Stimulated activated CD4-positive, alpha-beta T cell treated with anti-CD3 and anti-CD28 coated beads, Interleukin-15, amount 100 ng/mL, for 24 hours (primary cell): ENCODE data around the gene OLFML2A.
"Not testable (repeated sequence)": the region's sequence is repeated elsewhere in the genome, so short reads cannot be mapped to it uniquely, and the experiment has no call there.

Source experiments
- DNase-seq: peaks from one replicate; pipeline ENCODE4 v3.0.0-alpha.2; 2020

The OLFML2A gene

DNA sequence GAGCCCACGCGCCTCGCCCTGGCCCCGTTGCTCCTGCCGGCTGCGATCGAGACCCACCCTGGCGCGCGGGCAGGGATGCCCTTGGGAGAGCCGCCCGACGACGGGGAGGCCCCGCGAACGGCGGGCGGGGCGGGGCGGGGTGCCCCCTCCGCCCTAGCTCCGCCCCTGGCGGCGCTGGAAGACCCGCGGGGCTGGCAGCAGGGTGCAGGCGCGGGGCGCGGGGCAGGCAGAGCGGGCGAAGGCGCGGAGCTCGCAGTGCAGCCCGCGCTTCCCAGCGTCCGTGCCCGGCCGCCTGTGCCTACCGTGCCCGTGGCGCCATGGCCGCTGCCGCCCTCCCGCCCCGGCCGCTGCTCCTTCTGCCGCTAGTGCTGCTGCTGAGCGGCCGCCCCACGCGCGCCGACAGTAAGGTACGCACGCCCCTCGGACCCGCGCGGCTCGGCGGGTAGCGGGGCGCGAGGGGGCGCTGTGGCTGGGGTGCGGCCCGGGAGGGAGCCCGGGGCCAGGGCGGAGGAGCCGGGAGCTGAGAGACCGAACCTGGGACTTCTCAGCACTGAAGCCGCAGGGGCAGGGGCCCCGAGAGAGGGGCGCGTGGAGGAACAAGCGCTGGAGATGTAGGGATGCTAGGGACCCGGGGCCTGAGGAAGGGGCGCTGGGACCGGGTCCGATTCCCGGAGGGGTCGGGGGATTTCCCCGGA, at the start of gene OLFML2A:
Gene OLFML2A (plus strand): TSS at position 180 of the 695 bp plus-strand sequence. CDS start 138 bp downstream, at position 318.
- peak; percentile 37 for DNase-seq

DNA sequence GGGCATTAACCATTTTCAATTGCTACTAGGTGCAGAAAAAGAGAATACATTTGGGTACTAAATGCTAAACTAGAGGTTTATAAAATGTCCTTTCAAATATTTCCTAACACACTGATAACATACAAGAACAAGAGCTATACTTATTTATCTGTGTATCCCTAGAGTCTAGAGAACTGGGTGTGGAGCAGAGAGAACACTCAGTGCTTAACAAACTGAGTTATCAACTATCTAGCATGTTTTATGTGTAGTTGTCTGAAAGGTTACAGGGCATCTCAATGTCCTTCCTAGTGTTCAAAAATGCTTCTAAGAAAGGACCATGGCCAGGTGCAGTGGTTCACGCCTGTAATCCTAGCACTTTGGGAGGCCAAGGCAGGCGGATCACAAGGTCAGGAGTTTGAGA, 46.2 kb upstream of the OLFML2A start:
- no peak for DNase-seq

DNA sequence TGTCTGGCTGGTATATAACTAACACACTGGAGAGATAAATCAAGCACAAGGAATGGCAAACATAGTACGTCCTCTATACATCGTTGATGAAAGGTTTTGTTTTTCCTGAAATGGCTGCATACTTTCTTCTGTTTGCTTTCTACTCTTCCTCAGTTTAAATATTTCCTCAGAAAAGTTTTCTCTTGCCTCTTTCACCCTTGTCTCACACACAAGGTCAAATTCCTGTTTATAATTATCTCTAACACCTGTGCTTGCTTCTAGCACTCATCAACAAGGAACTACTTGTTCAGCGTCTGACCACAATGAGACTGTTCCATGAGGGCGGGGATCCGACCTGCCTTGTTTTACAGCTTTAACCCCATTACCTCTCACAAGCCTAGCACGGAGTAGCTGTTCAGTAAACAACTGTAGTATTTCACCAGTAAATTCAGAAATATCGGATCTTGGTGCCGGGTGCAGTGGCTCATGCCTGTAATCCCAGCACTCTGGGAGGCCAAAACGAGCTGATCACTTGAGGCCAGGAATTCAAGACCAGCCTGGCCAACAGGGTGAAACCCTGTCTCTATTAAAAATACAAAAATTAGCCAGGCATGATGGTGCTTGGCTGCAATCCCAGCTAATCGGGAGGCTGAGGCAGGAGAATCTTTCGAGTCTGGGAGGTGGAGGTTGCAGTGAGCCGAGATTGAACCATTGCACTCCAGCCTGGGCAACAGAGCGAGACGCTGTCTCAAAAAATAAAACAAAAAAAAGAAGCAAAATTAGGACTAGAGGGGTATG, 42.8 kb upstream of the OLFML2A start:
- no peak for DNase-seq

DNA sequence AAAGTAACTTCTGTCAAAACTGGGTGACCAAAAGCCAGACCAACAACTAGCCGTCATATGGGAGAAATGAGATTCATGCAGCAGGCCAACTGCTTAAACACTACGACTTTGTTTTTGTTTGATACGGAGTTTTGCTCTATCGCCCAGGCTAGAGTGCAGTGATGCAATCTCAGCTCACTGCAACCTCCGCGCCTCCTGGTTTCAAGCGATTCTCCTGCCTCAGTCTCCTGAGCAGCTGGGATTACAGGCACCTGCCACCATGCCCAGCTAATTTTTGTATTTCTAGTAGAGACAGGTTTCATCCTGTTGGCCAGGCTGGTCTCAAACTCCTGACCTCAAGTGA, 42.2 kb upstream of the OLFML2A start:
- not testable (repeated sequence) for DNase-seq

DNA sequence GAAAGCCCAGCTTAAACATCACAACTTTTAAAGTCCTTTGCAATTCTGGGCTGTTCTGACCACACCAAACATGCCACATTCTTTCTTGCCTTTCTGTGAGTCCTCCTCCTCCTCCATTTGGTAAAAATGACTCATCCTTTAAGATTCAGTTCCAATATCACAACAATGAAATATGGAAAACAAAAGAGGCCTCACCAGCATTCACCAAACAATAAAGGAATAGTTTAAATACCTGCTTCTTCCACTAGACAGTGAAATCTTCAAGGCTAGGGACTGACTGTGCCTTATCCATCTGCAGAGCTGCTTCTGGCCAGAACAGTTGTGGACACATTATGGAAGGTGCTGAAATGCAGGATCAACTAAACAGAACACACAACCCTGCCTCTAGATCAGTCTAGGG, 41.8 kb upstream of the OLFML2A start:
- DNase-seq = peak; percentile 7

DNA sequence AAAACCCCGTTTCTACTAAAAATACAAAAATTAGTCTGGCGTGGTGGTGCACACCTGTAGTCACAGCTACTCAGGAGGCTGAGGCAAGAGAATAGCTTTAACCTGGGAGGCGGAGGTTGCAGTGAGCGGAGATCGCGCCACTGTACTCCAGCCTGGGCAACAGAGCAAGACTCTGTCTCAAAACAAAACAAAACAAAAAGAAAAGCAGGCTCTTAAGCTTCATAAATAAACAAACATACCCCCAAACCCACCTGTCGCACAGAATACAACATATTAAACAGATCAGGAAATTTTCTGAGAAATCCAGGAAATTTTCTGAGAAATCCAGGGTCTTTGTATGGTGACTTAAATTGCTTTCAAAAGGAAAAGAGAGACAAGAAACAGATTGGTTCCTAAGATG, 38.9 kb upstream of the OLFML2A start:
- not testable (repeated sequence) for DNase-seq

DNA sequence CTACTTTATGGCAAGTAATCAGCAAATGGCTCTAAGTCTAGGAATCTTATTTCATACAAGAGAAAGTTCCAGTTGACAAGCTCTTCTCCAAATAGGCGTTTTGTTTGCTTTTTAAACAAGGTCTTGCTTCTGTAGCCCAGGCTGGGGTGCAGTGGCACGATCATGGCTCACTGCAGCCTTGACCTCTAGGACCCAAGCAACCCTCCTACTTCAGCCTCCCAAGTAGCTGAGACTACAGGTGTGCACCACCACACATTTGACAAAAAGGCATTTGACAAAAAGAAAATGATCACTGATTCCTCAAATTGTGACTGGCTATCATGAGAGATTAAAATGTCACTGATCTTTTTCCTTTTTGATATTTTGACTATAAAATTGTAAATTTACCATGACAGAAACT, 37.6 kb upstream of the OLFML2A start:
- DNase-seq = no peak

DNA sequence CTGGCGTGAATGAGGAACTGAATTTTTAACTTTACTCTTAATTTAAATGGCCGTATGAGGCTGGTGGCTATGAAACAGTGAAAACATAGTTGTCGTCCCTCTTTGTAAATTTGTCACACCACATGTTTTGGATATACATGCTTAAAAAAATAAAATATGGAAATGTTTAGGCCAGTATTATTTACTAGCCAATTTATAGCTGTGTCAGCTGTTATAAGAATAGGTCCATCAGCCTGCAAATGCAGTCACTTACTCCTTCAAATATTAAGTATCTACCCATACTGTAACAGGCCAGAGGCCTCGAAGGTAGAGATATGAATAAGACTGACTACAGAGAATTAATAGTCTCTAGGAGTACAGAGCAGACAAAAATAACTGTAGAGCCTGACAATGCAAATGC, 35.8 kb upstream of the OLFML2A start:
- no peak for DNase-seq

DNA sequence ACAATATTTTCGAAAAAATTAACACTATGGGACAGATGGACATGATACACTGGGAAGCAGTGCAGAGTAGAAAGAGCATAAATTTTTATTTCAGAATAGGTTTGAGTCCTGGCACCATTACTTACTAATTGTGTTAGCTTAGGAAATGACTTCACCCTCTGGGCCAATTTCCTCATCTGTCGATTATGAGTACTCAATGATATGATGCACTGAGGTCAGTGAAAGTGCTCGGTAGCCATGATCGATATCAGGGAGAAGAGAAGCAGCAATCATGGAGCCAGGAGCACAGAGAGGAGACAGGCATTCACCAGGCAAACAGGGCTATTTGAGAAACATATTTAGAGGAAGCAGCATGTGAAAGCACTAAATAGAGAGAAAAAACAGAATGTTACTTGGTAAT, 35.3 kb upstream of the OLFML2A start:
- DNase-seq = no peak

DNA sequence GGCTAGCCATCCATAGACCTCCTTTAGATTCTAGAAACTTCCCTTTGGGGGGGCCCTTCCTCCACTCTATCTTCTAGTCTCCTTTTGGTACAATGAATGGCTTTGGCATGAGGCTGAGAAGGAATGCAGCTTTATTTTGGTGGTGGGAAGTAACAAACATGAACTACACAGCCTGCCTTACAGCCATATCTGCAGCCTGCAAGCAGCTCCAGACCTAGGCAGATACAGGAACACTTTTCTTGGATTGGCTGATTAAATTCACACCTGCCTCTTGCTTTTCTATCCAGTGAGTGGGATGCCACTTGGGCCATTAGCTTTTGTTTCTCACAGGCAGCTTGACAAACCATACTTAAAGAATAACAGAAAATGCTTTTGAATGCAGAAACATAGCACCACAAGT, 34.0 kb upstream of the OLFML2A start:
- no peak for DNase-seq

DNA sequence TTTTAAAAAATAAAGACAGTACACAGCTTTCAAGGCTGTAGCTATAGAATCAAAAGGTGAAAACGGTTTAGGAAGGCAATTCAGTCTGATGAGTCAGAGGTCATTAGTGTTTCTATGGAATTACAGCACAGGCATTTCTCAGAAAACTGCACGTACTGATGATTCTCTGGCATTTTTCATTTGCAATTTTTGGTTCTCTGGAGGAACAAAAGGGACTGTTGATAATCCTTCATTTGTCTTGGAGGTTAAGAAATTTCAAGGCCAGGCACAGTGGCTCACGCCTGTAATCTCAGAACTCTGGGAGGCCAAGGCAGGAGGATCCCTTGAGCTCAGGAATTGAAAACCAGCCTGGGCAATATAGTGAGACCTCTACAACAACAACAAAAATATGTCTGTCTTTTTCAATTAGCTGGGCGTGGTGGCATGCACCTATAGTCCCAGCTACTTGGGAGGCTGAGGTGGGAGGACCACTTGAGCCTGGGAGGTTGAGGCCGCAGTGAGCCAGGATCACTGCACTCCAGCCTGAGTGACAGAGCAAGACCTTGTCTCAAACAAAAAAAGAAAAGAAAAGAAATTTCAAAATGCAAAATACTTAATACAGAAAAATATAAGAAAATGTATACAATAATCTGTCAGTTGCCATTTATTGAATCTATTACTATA, 33.1 kb upstream of the OLFML2A start:
- no peak for DNase-seq

DNA sequence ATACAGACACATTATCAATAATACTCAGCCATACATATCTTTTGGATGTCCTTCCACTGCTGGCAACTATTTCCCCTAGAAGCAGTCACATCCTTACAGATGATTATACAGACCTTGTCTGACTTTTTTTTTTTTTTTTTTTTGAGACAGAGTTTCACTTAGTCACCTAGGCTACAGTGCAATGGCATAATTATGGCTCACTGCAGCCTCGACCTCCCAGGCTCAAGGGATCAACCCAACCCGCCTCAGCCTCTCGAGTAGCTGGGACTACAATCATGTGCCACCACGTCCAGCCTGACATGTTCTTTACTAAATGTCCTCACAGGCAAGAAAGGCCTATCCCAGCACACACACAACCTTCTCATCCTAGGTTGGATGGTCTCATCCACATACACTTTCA, 29.9 kb upstream of the OLFML2A start:
- no peak for DNase-seq

DNA sequence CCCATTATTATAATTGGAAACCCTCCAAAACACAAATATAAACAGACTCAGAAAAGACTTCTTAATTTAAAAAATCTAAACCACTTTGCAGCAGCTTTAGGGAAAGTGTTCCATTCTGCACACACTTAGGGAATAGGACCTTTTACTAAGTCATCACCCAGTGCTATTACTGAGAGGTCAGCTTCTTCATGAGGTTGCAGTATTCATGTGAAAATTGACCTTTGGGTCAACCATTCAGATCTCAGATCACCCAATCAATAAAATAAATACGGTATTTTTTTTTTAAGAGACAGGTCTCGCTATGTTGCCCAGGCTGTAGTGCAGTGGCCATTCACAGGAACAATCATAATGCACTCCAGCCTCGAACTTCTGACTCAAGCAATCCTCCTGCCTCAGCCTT, 27.6 kb upstream of the OLFML2A start:
- no peak for DNase-seq

DNA sequence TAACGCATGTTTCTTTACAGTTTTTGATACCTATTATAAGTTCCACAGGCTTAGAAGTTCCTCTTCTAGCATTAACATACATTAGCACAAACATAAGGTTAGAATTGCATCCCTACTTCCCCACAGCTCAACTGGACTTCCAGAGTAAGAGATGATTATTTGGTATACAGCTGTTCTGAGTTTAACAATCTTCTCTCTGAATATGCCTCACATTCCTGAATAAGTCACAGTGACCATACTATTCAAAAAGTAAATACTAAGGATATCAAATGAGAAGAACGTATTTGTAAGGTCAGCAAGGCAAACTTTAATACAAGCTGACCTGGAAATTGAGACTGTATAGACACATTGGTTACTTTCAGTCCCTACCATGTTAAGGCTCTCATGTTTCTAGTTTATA, 27.2 kb upstream of the OLFML2A start:
- no peak for DNase-seq

DNA sequence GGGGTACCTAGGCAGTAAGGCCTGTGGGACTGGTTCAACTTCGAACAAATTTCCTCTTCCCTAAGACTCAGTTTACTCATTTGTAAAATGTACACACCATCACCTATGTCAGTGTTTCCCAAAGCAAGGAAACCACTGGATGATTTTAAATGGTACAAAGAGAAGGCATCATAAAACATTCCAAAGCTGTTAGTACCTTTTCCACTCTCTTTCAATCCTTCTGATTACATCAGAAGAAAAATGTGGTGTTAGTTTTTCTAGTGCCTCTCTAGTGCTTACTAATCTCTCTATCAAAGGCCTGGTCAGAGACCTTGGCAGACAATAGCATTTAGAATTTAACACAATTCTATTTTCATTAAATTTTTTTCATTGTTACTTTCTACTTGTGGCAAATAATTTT, 24.0 kb upstream of the OLFML2A start:
- no peak for DNase-seq

DNA sequence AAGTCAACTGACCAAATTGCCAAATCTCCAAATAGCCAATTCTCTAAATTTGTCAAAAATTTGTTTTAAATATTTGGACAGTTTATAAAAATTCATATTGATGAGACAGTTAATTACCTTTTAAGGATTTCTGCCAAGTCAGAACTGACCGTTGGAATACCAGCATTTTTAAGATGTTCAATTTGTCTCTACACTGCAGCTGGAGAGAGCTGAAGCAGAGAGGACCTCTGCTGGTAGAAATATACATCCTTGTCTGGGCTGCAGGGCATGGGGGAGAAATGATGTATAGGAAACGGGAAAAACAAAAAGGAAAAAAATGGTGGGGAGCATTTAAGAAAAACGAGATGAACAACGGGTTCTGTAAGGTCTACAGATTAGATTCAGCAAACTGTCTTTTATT, 22.6 kb upstream of the OLFML2A start:
- DNase-seq = no peak

DNA sequence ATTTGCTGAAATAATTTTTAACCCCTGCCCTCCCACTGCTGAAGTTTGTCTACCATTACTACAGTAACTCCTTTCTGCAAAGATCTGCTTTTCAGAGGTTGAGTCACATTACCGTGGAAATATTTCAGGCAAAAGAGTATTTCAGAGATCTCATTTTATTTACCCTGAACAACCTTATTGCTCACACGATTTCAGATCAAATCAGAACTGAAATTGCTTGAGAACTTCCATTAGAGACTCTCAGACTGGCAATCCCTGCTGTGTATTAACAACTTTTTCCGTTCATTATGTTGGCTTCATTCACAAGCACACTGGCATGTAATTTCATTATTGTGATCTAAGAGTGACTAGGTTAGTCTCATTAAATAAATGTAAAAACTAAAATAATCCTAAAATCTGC, 21.9 kb upstream of the OLFML2A start:
- no peak for DNase-seq

DNA sequence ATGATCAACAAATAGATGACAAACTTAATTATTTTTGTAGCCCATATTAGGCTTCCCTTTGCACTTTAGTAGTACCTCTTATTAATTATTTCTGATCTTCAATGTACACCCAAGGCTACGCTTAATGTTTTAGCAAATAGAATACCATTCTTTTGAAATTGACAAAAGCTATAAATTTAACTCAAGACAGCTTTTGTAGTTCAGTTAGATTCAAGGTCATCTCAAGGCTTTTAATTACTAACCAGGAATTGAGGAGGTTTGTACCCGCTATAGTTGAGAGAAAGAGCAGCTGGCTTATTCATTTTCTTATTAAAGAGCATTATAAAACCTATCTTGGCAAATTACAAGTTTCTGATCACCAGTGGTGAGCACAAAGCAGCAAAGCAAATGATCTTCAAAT, 20.9 kb upstream of the OLFML2A start:
- DNase-seq = no peak

DNA sequence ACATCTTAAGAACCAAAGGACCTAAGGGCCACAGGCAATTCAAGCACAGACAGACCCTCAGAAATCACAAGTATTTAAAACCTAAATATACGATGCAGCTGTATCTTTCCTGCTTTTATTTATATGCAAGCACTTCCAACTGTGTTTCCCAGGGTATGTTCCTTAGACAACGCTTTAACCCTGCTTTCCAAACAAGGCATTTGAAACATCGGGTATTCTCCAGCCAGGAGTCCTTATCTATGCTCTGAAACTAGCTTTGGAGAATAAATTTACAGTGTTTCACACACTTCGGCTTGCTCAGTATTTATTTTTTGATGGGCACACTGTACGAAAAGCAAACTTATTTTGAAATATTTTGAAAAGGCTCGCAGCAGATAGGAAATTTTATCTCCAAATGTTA, 19.3 kb upstream of the OLFML2A start:
- DNase-seq = no peak

DNA sequence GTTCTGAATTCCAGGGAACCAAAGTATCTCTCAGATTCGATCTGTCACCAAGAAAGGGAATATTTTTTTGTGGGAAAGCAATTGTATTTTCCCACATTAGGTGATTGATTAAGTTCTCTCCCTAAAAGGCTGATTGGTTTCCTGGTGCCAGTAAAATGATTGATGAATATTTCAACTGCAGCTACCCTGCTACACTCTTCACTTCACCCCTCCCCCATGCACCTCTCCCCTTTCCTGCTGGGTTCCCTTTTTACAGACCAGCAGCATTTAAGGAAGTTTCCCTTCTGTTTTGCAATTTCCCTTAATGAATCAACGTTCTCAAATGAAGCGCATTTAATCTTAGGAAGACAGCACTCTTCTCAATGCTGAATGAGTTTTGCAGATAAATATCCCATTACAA, 18.9 kb upstream of the OLFML2A start:
- DNase-seq = no peak

DNA sequence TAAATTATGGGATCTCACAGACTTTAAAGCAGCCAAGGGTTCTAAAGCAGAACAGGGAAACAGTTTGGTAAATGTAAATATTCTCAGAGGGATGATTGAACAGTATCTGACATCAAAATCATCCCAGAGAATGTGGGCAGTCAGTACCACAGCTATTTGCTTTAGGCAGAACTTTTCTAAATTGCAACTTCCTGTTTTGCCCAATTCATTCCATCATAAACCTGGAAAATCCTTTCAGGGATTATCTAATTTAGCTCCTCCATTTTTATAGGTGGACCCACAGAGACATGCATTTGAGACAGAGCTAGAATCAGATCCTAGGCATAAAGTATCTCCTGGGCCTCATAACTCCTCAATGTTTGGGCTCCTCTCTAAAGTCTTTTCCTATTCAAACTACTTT, 18.2 kb upstream of the OLFML2A start:
- DNase-seq = no peak

DNA sequence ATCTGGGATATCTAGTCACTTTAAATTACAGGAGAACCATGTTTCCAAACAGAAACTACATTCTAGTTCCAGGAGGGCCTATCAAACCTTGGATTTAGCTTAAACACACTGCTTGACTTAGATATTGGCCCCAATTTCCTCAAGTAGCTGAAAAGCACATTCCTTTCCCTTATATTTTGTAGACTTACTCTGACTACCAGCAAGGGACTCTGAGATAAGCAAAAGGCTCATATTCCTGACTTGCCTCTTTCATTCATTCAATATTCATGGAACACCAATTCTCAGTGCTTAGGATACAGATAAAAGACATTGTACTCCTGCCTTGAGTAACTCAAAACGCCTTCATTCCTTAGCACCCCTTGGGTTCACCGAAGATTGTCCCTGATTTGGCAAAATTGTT, 17.6 kb upstream of the OLFML2A start:
- no peak for DNase-seq

DNA sequence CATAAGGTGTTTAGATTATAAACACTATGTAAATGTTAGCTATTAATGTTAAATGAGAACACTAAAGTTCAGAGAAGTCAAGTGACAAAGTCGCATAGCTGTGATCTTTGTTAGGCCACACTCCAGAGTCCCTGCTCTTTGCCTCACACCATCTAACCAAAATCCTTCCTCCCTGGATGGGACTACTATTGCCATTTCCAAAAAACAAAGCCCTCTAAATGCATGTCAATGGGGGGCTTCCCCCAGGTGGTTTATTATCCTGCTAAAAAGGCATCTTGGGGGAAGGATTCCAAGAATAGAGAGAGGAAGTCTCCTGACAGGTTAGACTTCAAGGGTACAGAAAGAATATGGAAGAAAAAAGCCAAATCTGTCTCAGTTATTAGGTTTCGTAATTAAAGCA, 16.2 kb upstream of the OLFML2A start:
- no peak for DNase-seq

DNA sequence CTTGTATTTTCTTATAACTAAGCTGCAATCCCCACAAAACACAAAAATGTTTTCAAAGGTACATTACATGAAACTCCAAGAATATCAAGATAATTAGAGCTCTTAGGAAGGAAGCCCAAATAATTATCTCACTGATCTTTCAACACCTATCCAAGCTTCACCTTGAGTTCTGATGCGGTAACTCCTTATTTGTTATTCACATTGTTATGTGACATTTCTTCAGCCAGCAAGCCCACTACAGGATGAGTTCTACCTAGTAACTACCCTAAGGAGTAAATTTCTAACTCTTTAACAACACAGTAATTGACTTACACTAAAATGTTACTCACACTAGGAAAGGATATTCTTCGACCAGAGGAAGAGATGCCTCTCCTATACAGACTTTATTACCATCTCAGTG, 15.7 kb upstream of the OLFML2A start:
- DNase-seq = no peak
